GM12865 (cell line): ENCODE results near the gene BUB1.
"Not testable (repeated sequence)": the region's sequence is repeated elsewhere in the genome, so short reads cannot be mapped to it uniquely, and the experiment has no call there.

Experiments
- DNase-seq: peaks from one replicate; pipeline ENCODE4 v3.0.0; 2010; ENCODE audit warnings: low read depth
- H3K4me3 ChIP-seq: 2 replicates; pipeline ENCODE4 v1.5.1; 2011; ENCODE audit warnings: mild to moderate bottlenecking, low read depth, low read length, control low read depth
- CTCF ChIP-seq: IDR thresholded peaks from 2 replicates; pipeline ENCODE4 v1.5.1; 2011; ENCODE audit warnings: low read length, control low read depth, low read depth, inconsistent platforms; ENCODE audit not compliant: insufficient read depth; ENCODE audit errors: missing control alignments

Gene BUB1

GRCh38 chr2:110690083-110690965 is 12.5 kb upstream of the BUB1 start:
- no peak for TF ChIP-seq CTCF
- DNase-seq: no peak

DNA sequence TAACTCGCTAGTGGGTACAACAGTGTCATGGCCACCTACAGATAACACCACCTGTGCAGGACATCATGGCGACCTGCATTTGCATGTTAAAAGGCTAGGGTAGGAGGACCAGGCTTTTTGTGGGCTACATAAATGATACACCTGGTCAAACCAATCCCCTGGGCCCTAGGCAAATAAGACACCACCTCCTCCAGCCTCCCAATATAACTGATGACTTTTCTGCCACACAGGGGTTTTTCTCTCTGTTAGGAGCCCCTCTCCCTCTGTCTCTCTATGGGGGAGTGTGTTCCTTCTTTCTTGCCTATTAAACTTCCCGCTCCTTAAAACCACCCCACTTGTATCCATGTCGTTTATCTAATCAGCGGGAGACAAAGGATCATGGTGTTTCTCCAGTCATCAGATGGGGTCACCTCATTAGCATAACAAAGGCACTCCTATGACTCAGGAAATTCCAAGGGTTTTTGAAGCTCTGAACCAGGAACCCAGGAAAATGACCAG is 10.8 kb upstream of the BUB1 start:
- no peak for DNase-seq
- TF ChIP-seq CTCF: no peak
- no peak overlapping the region for H3K4me3 ChIP-seq

More at GRCh38 chr2:110690083-110690965, 12.5 kb upstream of the BUB1 start:
- no peak overlapping the region for H3K4me3 ChIP-seq

DNA sequence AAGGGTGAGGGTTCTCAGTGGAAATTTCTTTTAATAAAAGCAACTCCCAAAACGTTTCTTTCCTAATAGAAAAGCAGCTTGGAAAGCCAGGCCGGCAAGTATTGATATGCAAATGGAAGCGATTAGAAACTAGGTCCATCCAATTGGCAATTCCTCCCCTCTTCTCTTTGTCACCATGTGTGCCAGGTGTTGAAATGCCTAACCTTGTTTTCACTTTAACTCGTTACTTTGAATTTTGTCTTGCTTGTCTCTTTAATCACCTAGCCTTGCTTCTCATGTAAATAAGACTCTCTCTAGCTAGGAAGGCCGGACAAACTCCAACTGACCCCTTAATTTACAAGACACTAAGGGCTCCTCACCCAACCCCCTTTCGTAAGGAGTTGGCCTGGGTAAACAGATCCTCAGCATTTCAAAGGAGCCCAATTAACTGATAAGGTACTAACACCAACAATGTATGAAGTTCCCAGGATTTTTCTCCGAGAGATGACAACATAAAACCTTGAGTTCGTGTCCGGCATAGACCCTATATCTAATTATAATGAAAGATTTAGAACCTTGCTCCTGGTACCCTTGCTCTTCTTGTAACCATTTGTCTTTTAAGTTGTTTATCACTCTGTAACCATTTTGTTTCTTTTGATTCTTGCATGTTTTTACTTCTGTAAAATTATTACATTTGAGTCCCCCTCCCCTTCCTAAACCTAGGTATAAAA is 10.1 kb upstream of the BUB1 start:
- not testable (repeated sequence) for DNase-seq, H3K4me3 ChIP-seq

GRCh38 chr2:110682872-110683271 is 5.0 kb upstream of the BUB1 start:
- no peak for DNase-seq
- TF ChIP-seq CTCF: no peak
- no peak overlapping the region for H3K4me3 ChIP-seq

GRCh38 chr2:110682267-110682666 is 4.4 kb upstream of the BUB1 start:
- DNase-seq: no peak
- no peak overlapping the region for H3K4me3 ChIP-seq
- TF ChIP-seq CTCF: no peak

- DNase-seq: no peak
- TF ChIP-seq CTCF: no peak
- H3K4me3 ChIP-seq: no peak overlapping the region
Measured at GRCh38 chr2:110680709-110681108, 2.8 kb upstream of the BUB1 start.

DNA sequence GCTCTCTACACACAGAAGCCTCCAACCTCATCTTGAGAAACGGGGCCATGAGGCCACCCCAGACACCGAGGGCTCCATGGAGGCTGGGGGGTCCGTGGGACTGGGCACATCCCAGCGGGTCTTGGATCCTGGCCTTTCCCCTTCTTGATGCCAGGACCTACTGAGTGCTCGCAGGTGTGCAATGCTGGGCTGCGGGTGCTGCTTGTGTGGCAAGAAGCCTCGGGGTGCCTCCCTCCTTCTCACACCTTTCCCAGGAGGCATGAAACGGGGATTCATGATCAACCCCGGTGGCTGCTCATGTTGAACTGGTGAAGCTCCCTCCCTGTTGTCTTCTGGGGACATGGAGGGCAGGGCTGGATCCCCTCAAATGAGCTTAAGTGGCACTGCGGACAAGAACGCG is 2.0 kb upstream of the BUB1 start:
- no peak overlapping the region for H3K4me3 ChIP-seq
- no peak for DNase-seq
- no peak for TF ChIP-seq CTCF
